Measurements from ENCODE around the gene ATP6V1C2.
"Not testable (repeated sequence)": the region's sequence is repeated elsewhere in the genome, so short reads cannot be mapped to it uniquely, and the experiment has no call there.

ATP6V1C2 gene

GRCh38 chr2:10779776-10780490 is 58.5 kb downstream of the ATP6V1C2 start:
- peaks cover 34% of the 10 kb centered on the region for H3K36me3 Mint-ChIP-seq (ENCODE audit: low read depth)
- H3K27me3 Mint-ChIP-seq (ENCODE audit: low read depth): no peaks in the 10 kb centered on the region
- no peaks in the 10 kb centered on the region for H3K9me3 Mint-ChIP-seq
- H3K4me1 Mint-ChIP-seq (ENCODE audit: low read depth): no peaks in the 10 kb centered on the region
- no peak overlapping the region for H3K4me3 Mint-ChIP-seq
- no peak overlapping the region for H3K27ac Mint-ChIP-seq

- H3K36me3 Mint-ChIP-seq (ENCODE audit: low read depth): peaks cover 40% of the 10 kb centered on the region
- H3K4me3 Mint-ChIP-seq: no peak overlapping the region
- no peaks in the 10 kb centered on the region for H3K9me3 Mint-ChIP-seq
- no peaks in the 10 kb centered on the region for H3K27me3 Mint-ChIP-seq (ENCODE audit: low read depth)
- H3K27ac Mint-ChIP-seq: no peak overlapping the region
- no peaks in the 10 kb centered on the region for H3K4me1 Mint-ChIP-seq (ENCODE audit: low read depth)
Measured at GRCh38 chr2:10780491-10780820, 59.0 kb downstream of the ATP6V1C2 start.

GRCh38 chr2:10780821-10781220 is 59.4 kb downstream of the ATP6V1C2 start:
- H3K9me3 Mint-ChIP-seq: not testable (repeated sequence)

GRCh38 chr2:10781746-10782145 is 60.3 kb downstream of the ATP6V1C2 start:
- Mint-ChIP-seq H3K4me1 (ENCODE audit: low read depth) (no peaks in the 10 kb centered on the region), H3K27ac (no peak overlapping the region), H3K36me3 (ENCODE audit: low read depth) (peaks cover 46% of the 10 kb centered on the region), H3K4me3 (no peak overlapping the region), H3K9me3 (no peaks in the 10 kb centered on the region), H3K27me3 (ENCODE audit: low read depth) (no peaks in the 10 kb centered on the region)

More at GRCh38 chr2:10780821-10781220, 59.4 kb downstream of the ATP6V1C2 start:
- H3K36me3 Mint-ChIP-seq (ENCODE audit: low read depth): peaks cover 40% of the 10 kb centered on the region
- not testable (repeated sequence) for H3K27me3 Mint-ChIP-seq (ENCODE audit: low read depth); H3K4me1 Mint-ChIP-seq (ENCODE audit: low read depth); H3K27ac Mint-ChIP-seq; H3K4me3 Mint-ChIP-seq

- no peaks in the 10 kb centered on the region for H3K9me3 Mint-ChIP-seq
- H3K4me3 Mint-ChIP-seq: no peak overlapping the region
- H3K27ac Mint-ChIP-seq: no peak overlapping the region
- H3K36me3 Mint-ChIP-seq (ENCODE audit: low read depth): peaks cover 59% of the 10 kb centered on the region
- H3K27me3 Mint-ChIP-seq (ENCODE audit: low read depth): no peaks in the 10 kb centered on the region
- H3K4me1 Mint-ChIP-seq (ENCODE audit: low read depth): no peaks in the 10 kb centered on the region
Measured at GRCh38 chr2:10783421-10783820, 62.0 kb downstream of the ATP6V1C2 start.

- no peaks in the 10 kb centered on the region for H3K4me1 Mint-ChIP-seq (ENCODE audit: low read depth)
- no peaks in the 10 kb centered on the region for H3K27me3 Mint-ChIP-seq (ENCODE audit: low read depth)
- peaks cover 65% of the 10 kb centered on the region for H3K36me3 Mint-ChIP-seq (ENCODE audit: low read depth)
- H3K9me3 Mint-ChIP-seq: no peaks in the 10 kb centered on the region
- no peak overlapping the region for H3K27ac Mint-ChIP-seq
- H3K4me3 Mint-ChIP-seq: no peak overlapping the region
Measured at GRCh38 chr2:10784719-10785118, 63.3 kb downstream of the ATP6V1C2 start.

- no peaks in the 10 kb centered on the region for H3K27me3 Mint-ChIP-seq (ENCODE audit: low read depth)
- peak overlapping the region; percentile 14 for H3K27ac Mint-ChIP-seq
- H3K9me3 Mint-ChIP-seq: no peaks in the 10 kb centered on the region
- H3K4me3 Mint-ChIP-seq: no peak overlapping the region
- no peaks in the 10 kb centered on the region for H3K4me1 Mint-ChIP-seq (ENCODE audit: low read depth)
- peaks cover 65% of the 10 kb centered on the region for H3K36me3 Mint-ChIP-seq (ENCODE audit: low read depth)
Measured at GRCh38 chr2:10785260-10785659, 63.8 kb downstream of the ATP6V1C2 start.

GRCh38 chr2:10786240-10786982 is 65.0 kb downstream of the ATP6V1C2 start:
- Mint-ChIP-seq H3K27me3 (ENCODE audit: low read depth) (no peaks in the 10 kb centered on the region), H3K4me1 (ENCODE audit: low read depth) (peaks cover 1% of the 10 kb centered on the region), H3K4me3 (no peak overlapping the region), H3K9me3 (no peaks in the 10 kb centered on the region), H3K27ac (no peak overlapping the region), H3K36me3 (ENCODE audit: low read depth) (peaks cover 72% of the 10 kb centered on the region)

GRCh38 chr2:10787176-10787968 is 65.9 kb downstream of the ATP6V1C2 start:
- Mint-ChIP-seq H3K4me1 (ENCODE audit: low read depth) (peaks cover 4% of the 10 kb centered on the region), H3K9me3 (no peaks in the 10 kb centered on the region), H3K27me3 (ENCODE audit: low read depth) (no peaks in the 10 kb centered on the region), H3K4me3 (no peak overlapping the region), H3K27ac (no peak overlapping the region), H3K36me3 (ENCODE audit: low read depth) (peaks cover 77% of the 10 kb centered on the region)

- no peak overlapping the region for H3K27ac Mint-ChIP-seq
- H3K36me3 Mint-ChIP-seq (ENCODE audit: low read depth): peaks cover 78% of the 10 kb centered on the region
- H3K27me3 Mint-ChIP-seq (ENCODE audit: low read depth): no peaks in the 10 kb centered on the region
- no peaks in the 10 kb centered on the region for H3K9me3 Mint-ChIP-seq
- H3K4me3 Mint-ChIP-seq: no peak overlapping the region
- peaks cover 7% of the 10 kb centered on the region for H3K4me1 Mint-ChIP-seq (ENCODE audit: low read depth)
Measured at GRCh38 chr2:10788855-10789254, 67.4 kb downstream of the ATP6V1C2 start.

- H3K9me3 Mint-ChIP-seq: no peaks in the 10 kb centered on the region
- peaks cover 63% of the 10 kb centered on the region for H3K36me3 Mint-ChIP-seq (ENCODE audit: low read depth)
- no peak overlapping the region for H3K4me3 Mint-ChIP-seq
- peaks cover 7% of the 10 kb centered on the region for H3K4me1 Mint-ChIP-seq (ENCODE audit: low read depth)
- no peak overlapping the region for H3K27ac Mint-ChIP-seq
- H3K27me3 Mint-ChIP-seq (ENCODE audit: low read depth): no peaks in the 10 kb centered on the region
Measured at GRCh38 chr2:10790228-10790973, 69.0 kb downstream of the ATP6V1C2 start.

- Mint-ChIP-seq H3K27ac (no peak overlapping the region), H3K4me3 (no peak overlapping the region), H3K36me3 (ENCODE audit: low read depth) (peaks cover 64% of the 10 kb centered on the region), H3K27me3 (ENCODE audit: low read depth) (no peaks in the 10 kb centered on the region), H3K9me3 (no peaks in the 10 kb centered on the region), H3K4me1 (ENCODE audit: low read depth) (peaks cover 9% of the 10 kb centered on the region)
Measured at GRCh38 chr2:10792001-10792634, 70.7 kb downstream of the ATP6V1C2 start.

- Mint-ChIP-seq H3K9me3 (no peaks in the 10 kb centered on the region), H3K4me1 (ENCODE audit: low read depth) (peaks cover 9% of the 10 kb centered on the region), H3K27me3 (ENCODE audit: low read depth) (no peaks in the 10 kb centered on the region), H3K4me3 (no peak overlapping the region), H3K27ac (no peak overlapping the region), H3K36me3 (ENCODE audit: low read depth) (peaks cover 58% of the 10 kb centered on the region)
Measured at GRCh38 chr2:10792660-10793400, 71.4 kb downstream of the ATP6V1C2 start.

Measured in T-helper 1 cell treated with Interleukin-12 subunit alpha and Interleukin-12 subunit beta and Interleukin-4 antibody, amounts not matched to agents 30 μg/mL and 1 μg/mL, for 36 hours (primary cell).